ENCODE results near the gene ANKRD50.
A peak's percentile ranks its signal among the peaks of the same experiment; 100 is the strongest.

The ANKRD50 gene

GRCh38 chr4:124708517-124709300, 3.8 kb downstream of the ANKRD50 start:
- H3K9me3 ChIP-seq (ENCODE audit: insufficient read depth, low read length) = no peaks in the 10 kb centered on the region
- no peaks in the 10 kb centered on the region for H3K27me3 ChIP-seq (ENCODE audit: low read depth, low read length)
- no peaks in the 10 kb centered on the region for H4K20me1 ChIP-seq (ENCODE audit: insufficient read depth, low read length)
- H3K79me2 ChIP-seq (ENCODE audit: low read length) = peaks cover 7% of the 10 kb centered on the region; the same call in 1 of the 2 replicates
- peaks cover 2% of the 10 kb centered on the region for H3K4me1 ChIP-seq (ENCODE audit: low read length)
- no peak overlapping the region for H3K4me2 ChIP-seq (ENCODE audit: low read length)
- no peak overlapping the region for H3K27ac ChIP-seq (ENCODE audit: low read length)
- H2AFZ ChIP-seq (ENCODE audit: low read depth, low read length) = no peak overlapping the region
- TF ChIP-seq EZH2phosphoT487 (IDR thresholded peaks at IDR 0.05; ENCODE audit: low read depth) (no peak), CTCF (IDR thresholded peaks at IDR 0.05; ENCODE audit: low read depth, low read length) (no peak)
- no peaks in the 10 kb centered on the region for H3K36me3 ChIP-seq (replicated peaks; ENCODE audit: low read depth, low read length)
- no peak overlapping the region for H3K4me3 ChIP-seq (ENCODE audit: low read length)
- H3K9ac ChIP-seq (ENCODE audit: low read length) = no peak overlapping the region

- H2AFZ ChIP-seq (ENCODE audit: low read depth, low read length) = no peak overlapping the region
- H3K27me3 ChIP-seq (ENCODE audit: low read depth, low read length) = no peaks in the 10 kb centered on the region
- no peaks in the 10 kb centered on the region for H3K9me3 ChIP-seq (ENCODE audit: insufficient read depth, low read length)
- TF ChIP-seq CTCF (IDR thresholded peaks at IDR 0.05; ENCODE audit: low read depth, low read length) (no peak), EZH2phosphoT487 (IDR thresholded peaks at IDR 0.05; ENCODE audit: low read depth) (no peak)
- no peak overlapping the region for H3K4me3 ChIP-seq (ENCODE audit: low read length)
- no peak overlapping the region for H3K4me2 ChIP-seq (ENCODE audit: low read length)
- no peaks in the 10 kb centered on the region for H3K79me2 ChIP-seq (ENCODE audit: low read length)
- H3K27ac ChIP-seq (ENCODE audit: low read length) = no peak overlapping the region
- H3K4me1 ChIP-seq (ENCODE audit: low read length) = peaks cover 20% of the 10 kb centered on the region
- H4K20me1 ChIP-seq (ENCODE audit: insufficient read depth, low read length) = no peaks in the 10 kb centered on the region
- H3K9ac ChIP-seq (ENCODE audit: low read length) = no peak overlapping the region
- H3K36me3 ChIP-seq (replicated peaks; ENCODE audit: low read depth, low read length) = no peaks in the 10 kb centered on the region
These were observed 7.1 kb downstream of the ANKRD50 start for GRCh38 chr4:124705393-124705792.

- Histone ChIP-seq H3K36me3 (replicated peaks; ENCODE audit: low read depth, low read length) (no peaks in the 10 kb centered on the region), H3K4me3 (ENCODE audit: low read length) (peak overlapping the region; percentile 32), H3K9ac (ENCODE audit: low read length) (no peak overlapping the region), H3K4me1 (ENCODE audit: low read length) (peaks cover 20% of the 10 kb centered on the region), H3K4me2 (ENCODE audit: low read length) (peak overlapping the region; percentile 44), H3K27me3 (ENCODE audit: low read depth, low read length) (no peaks in the 10 kb centered on the region), H2AFZ (ENCODE audit: low read depth, low read length) (no peak overlapping the region), H3K79me2 (ENCODE audit: low read length) (no peaks in the 10 kb centered on the region), H3K9me3 (ENCODE audit: insufficient read depth, low read length) (no peaks in the 10 kb centered on the region), H4K20me1 (ENCODE audit: insufficient read depth, low read length) (no peaks in the 10 kb centered on the region), H3K27ac (ENCODE audit: low read length) (peak overlapping the region; percentile 16; the same call in 1 of the 2 replicates)
- no peak for TF ChIP-seq CTCF (IDR thresholded peaks at IDR 0.05; ENCODE audit: low read depth, low read length)
These were observed 9.4 kb downstream of the ANKRD50 start for GRCh38 chr4:124703154-124703553.

GRCh38 chr4:124697441-124697840, 15.1 kb downstream of the ANKRD50 start:
- TF ChIP-seq EZH2phosphoT487 (IDR thresholded peaks at IDR 0.05; ENCODE audit: low read depth) (no peak), CTCF (IDR thresholded peaks at IDR 0.05; ENCODE audit: low read depth, low read length) (no peak)
- no peak overlapping the region for H3K4me2 ChIP-seq (ENCODE audit: low read length)
- H3K36me3 ChIP-seq (replicated peaks; ENCODE audit: low read depth, low read length) = no peaks in the 10 kb centered on the region

More at GRCh38 chr4:124697441-124697840, 15.1 kb downstream of the ANKRD50 start:
- peaks cover 4% of the 10 kb centered on the region; the same call in 1 of the 2 replicates for H3K9me3 ChIP-seq (ENCODE audit: insufficient read depth, low read length)
- H2AFZ ChIP-seq (ENCODE audit: low read depth, low read length) = no peak overlapping the region
- no peaks in the 10 kb centered on the region for H4K20me1 ChIP-seq (ENCODE audit: insufficient read depth, low read length)
- H3K27me3 ChIP-seq (ENCODE audit: low read depth, low read length) = no peaks in the 10 kb centered on the region
- H3K27ac ChIP-seq (ENCODE audit: low read length) = no peak overlapping the region
- no peak overlapping the region for H3K9ac ChIP-seq (ENCODE audit: low read length)
- H3K4me3 ChIP-seq (ENCODE audit: low read length) = no peak overlapping the region
- H3K4me1 ChIP-seq (ENCODE audit: low read length) = peaks cover 5% of the 10 kb centered on the region
- no peaks in the 10 kb centered on the region for H3K79me2 ChIP-seq (ENCODE audit: low read length)

Measured in OCI-LY3 (cell line).